Epidermal melanocyte (primary cell): ENCODE results near the gene NDUFA8.

ENCODE experiments used
- DNase-seq: peaks from one replicate; pipeline ENCODE4 v3.0.0; 2011; ENCODE audit warnings: low spot score; ENCODE audit not compliant: insufficient read length

NDUFA8 gene

GRCh38 chr9:122186301-122186700 is 26.7 kb upstream of the NDUFA8 start:
- DNase-seq, result no peak

GRCh38 chr9:122184551-122184950 is 25.0 kb upstream of the NDUFA8 start:
- no peak for DNase-seq

GRCh38 chr9:122183501-122183900 is 23.9 kb upstream of the NDUFA8 start:
- DNase-seq, result no peak

GRCh38 chr9:122180633-122181032 is 21.1 kb upstream of the NDUFA8 start:
- peak; percentile 37 for DNase-seq

GRCh38 chr9:122179690-122180074 is 20.1 kb upstream of the NDUFA8 start:
- DNase-seq, result no peak

- DNase-seq, result no peak
Measured at GRCh38 chr9:122179054-122179689, 19.6 kb upstream of the NDUFA8 start.

GRCh38 chr9:122176916-122177315 is 17.3 kb upstream of the NDUFA8 start:
- DNase-seq, result no peak

- no peak for DNase-seq
Measured at GRCh38 chr9:122173670-122174069, 14.1 kb upstream of the NDUFA8 start.

GRCh38 chr9:122172131-122172530 is 12.6 kb upstream of the NDUFA8 start:
- no peak for DNase-seq

- DNase-seq, result no peak
Measured at GRCh38 chr9:122168356-122168755, 8.8 kb upstream of the NDUFA8 start.

- DNase-seq, result no peak
Measured at GRCh38 chr9:122164286-122164685, 4.7 kb upstream of the NDUFA8 start.

GRCh38 chr9:122162415-122162814 is 2.8 kb upstream of the NDUFA8 start:
- no peak for DNase-seq

GRCh38 chr9:122159925-122160246 is 307 bp upstream of the NDUFA8 start:
- no peak for DNase-seq

- DNase-seq, result no peak
Measured at GRCh38 chr9:122158202-122158601, 1.4 kb downstream of the NDUFA8 start.

GRCh38 chr9:122155796-122156195 is 3.8 kb downstream of the NDUFA8 start:
- no peak for DNase-seq

- DNase-seq, result no peak
Measured at GRCh38 chr9:122151267-122151828, 8.2 kb downstream of the NDUFA8 start.

- no peak for DNase-seq
Measured at GRCh38 chr9:122145592-122145863, 14.1 kb downstream of the NDUFA8 start.

- no peak for DNase-seq
Measured at GRCh38 chr9:122144836-122145591, 14.6 kb downstream of the NDUFA8 start.

- DNase-seq, result no peak
Measured at GRCh38 chr9:122143876-122144405, 15.6 kb downstream of the NDUFA8 start.

GRCh38 chr9:122143296-122143695 is 16.3 kb downstream of the NDUFA8 start:
- no peak for DNase-seq

- no peak for DNase-seq
Measured at GRCh38 chr9:122141671-122142070, 17.9 kb downstream of the NDUFA8 start.

GRCh38 chr9:122140368-122141193 is 19.0 kb downstream of the NDUFA8 start:
- no peak for DNase-seq
